Measurements from ENCODE around the gene AP1M1. TPM values are rescaled to one million over a fixed set of nuclear protein-coding genes. Genes with fewer than 3 reads are reported as not detected.

AP1M1 gene
- total RNA-seq, 1 experiment from 2014 or later = 52.8 TPM

DNA sequence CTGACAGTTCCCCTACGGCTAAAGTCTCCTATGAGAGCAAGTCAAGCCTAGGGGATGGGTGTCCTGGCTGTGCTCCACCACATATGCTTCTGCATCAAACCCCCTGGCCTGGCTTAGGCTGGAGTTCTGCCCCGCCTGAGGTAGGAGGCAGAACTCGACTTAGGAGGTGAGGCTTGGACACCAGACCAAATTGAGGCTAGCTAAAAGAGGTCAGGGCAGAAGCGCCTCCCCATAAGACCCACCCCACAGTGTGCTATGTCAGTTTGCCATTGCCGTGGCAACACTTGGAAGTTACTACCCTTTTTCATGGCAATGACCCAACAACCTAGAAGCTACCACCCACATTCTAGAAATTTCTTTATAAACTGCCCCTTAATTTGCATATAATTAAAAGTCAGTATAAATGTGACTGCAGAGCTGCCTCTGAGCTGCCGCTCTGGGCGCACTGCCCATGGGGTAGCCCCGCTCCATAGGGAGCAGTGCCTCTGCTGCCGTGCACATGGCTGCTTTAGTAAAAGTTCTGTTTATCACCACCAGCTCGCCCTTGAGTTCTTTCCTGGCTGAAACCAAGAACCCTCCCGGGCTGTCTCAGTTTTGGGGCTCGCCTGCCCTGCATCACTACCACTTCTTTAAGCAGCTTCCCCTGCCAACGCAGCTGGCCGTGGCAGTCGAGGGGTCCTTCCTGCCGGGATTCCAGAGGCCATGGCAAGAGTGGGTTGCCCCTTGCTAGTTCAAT, 20.2 kb downstream of the AP1M1 start:
- no peak overlapping the region for H3K4me2 ChIP-seq
- H3K4me3 ChIP-seq = no peak overlapping the region
- H3K36me3 ChIP-seq (ENCODE audit: low read depth) = peaks cover 39% of the 10 kb centered on the region
- no peaks in the 10 kb centered on the region for H3K79me2 ChIP-seq (ENCODE audit: low read depth)
- no peaks in the 10 kb centered on the region for H3K9me2 ChIP-seq (ENCODE audit: insufficient read depth)
- H3K27ac ChIP-seq = no peak overlapping the region
- no peaks in the 10 kb centered on the region for H3K27me3 ChIP-seq (ENCODE audit: insufficient read depth, low read depth)
- H3K4me1 ChIP-seq (replicated peaks; ENCODE audit: insufficient read depth) = no peaks in the 10 kb centered on the region
- H4K20me1 ChIP-seq (ENCODE audit: insufficient read depth) = peaks cover 3% of the 10 kb centered on the region
- no peak for DNase-seq
- BruUV-seq (replicated peaks) = no TSS peak
- ChIA-PET CTCF (no interaction called here), POLR2A (ENCODE audit: unreplicated experiment) (no interaction called here)
- no peak for TF ChIP-seq EZH2 (IDR thresholded peaks at IDR 0.05; ENCODE audit: low read depth)
- TF ChIP-seq, protein P1, sequence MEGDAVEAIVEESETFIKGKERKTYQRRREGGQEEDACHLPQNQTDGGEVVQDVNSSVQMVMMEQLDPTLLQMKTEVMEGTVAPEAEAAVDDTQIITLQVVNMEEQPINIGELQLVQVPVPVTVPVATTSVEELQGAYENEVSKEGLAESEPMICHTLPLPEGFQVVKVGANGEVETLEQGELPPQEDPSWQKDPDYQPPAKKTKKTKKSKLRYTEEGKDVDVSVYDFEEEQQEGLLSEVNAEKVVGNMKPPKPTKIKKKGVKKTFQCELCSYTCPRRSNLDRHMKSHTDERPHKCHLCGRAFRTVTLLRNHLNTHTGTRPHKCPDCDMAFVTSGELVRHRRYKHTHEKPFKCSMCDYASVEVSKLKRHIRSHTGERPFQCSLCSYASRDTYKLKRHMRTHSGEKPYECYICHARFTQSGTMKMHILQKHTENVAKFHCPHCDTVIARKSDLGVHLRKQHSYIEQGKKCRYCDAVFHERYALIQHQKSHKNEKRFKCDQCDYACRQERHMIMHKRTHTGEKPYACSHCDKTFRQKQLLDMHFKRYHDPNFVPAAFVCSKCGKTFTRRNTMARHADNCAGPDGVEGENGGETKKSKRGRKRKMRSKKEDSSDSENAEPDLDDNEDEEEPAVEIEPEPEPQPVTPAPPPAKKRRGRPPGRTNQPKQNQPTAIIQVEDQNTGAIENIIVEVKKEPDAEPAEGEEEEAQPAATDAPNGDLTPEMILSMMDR (conservative IDR thresholded peaks at IDR 0.05) = no peak
- intact Hi-C loops (cut with micrococcal nuclease; ENCODE audit: unreplicated experiment) = no loop called here
- peaks cover 33% of the 10 kb centered on the region for H3K9me3 ChIP-seq (ENCODE audit: insufficient read depth, low read depth)
- peaks cover 5% of the 10 kb centered on the region; the same call in 1 of the 2 replicates for H3F3A ChIP-seq (ENCODE audit: insufficient read depth, low read depth)
- no peak overlapping the region for H2AFZ ChIP-seq

DNA sequence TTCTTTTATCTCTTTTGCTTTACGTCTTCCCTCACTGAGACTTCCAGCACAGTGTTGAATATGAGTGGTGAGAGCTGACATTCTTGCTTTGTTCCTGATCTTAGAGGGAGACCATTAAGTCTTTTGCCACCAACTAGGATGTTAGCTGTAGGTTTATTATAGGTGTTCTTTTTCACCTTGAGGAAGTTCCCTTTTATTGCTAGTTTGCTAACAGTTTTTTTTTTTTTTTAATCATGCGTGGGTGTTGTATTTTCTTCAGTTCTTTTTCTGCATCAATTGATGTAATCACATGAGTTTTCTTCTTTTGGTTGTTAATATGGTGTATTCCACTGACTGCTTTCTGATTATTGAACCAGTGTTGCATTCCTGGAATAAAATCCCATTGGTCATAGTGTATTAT, 21.1 kb downstream of the AP1M1 start:
- H3F3A ChIP-seq (ENCODE audit: insufficient read depth, low read depth) = peaks cover 5% of the 10 kb centered on the region; the same call in 1 of the 2 replicates
- H3K27ac ChIP-seq = no peak overlapping the region
- no peak for DNase-seq
- no peaks in the 10 kb centered on the region for H3K4me1 ChIP-seq (replicated peaks; ENCODE audit: insufficient read depth)
- no peak overlapping the region for H2AFZ ChIP-seq
- H3K9me2 ChIP-seq (ENCODE audit: insufficient read depth) = no peaks in the 10 kb centered on the region
- H3K36me3 ChIP-seq (ENCODE audit: low read depth) = peaks cover 41% of the 10 kb centered on the region
- no peak overlapping the region for H3K4me2 ChIP-seq
- H3K9me3 ChIP-seq (ENCODE audit: insufficient read depth, low read depth) = peaks cover 33% of the 10 kb centered on the region
- intact Hi-C loops (cut with micrococcal nuclease; ENCODE audit: unreplicated experiment) = no loop called here
- H4K20me1 ChIP-seq (ENCODE audit: insufficient read depth) = peaks cover under 1% of the 10 kb centered on the region; the same call in 1 of the 2 replicates
- no peak overlapping the region for H3K4me3 ChIP-seq
- no TSS peak for BruUV-seq (replicated peaks)
- POLR2A ChIA-PET (ENCODE audit: unreplicated experiment) = no interaction called here
- no peak for TF ChIP-seq EZH2 (IDR thresholded peaks at IDR 0.05; ENCODE audit: low read depth)
- TF ChIP-seq, protein P1 (conservative IDR thresholded peaks at IDR 0.05) = no peak
- no peaks in the 10 kb centered on the region for H3K27me3 ChIP-seq (ENCODE audit: insufficient read depth, low read depth)
- H3K79me2 ChIP-seq (ENCODE audit: low read depth) = no peaks in the 10 kb centered on the region
- CTCF ChIA-PET = no interaction called here

DNA sequence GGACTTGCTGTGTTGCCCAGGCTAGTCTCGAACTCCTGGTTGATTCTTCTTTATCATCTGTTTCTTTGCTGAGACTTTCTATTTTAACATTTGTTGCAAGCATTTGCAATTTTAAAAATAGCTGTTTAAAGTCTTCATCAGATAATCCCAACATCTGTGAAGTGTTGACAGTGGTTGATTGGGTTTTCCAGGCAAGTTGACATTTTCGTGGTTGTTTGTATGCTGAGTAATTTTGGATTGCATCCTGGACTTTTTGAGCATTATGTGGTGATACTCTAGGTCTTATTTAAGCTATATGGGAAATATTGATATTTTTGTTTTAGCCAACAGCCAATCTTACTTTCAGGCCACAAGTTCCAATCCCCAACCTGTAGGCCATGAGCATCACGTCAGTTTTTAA, 25.1 kb downstream of the AP1M1 start:
- TF ChIP-seq, protein P1 (conservative IDR thresholded peaks at IDR 0.05) = no peak
- no peak for TF ChIP-seq EZH2 (IDR thresholded peaks at IDR 0.05; ENCODE audit: low read depth)
- H3K4me3 ChIP-seq = no peak overlapping the region
- H2AFZ ChIP-seq = no peak overlapping the region
- no peaks in the 10 kb centered on the region for H4K20me1 ChIP-seq (ENCODE audit: insufficient read depth)
- no TSS peak for BruUV-seq (replicated peaks)
- H3K9me3 ChIP-seq (ENCODE audit: insufficient read depth, low read depth) = peaks cover 33% of the 10 kb centered on the region
- ChIA-PET POLR2A (ENCODE audit: unreplicated experiment) (no interaction called here), CTCF (no interaction called here)
- no peaks in the 10 kb centered on the region for H3K79me2 ChIP-seq (ENCODE audit: low read depth)
- no peak overlapping the region for H3K27ac ChIP-seq
- H3K4me2 ChIP-seq = no peak overlapping the region
- DNase-seq = no peak
- intact Hi-C loops (cut with micrococcal nuclease; ENCODE audit: unreplicated experiment) = no loop called here
- peaks cover 5% of the 10 kb centered on the region; the same call in 1 of the 2 replicates for H3F3A ChIP-seq (ENCODE audit: insufficient read depth, low read depth)
- no peaks in the 10 kb centered on the region for H3K9me2 ChIP-seq (ENCODE audit: insufficient read depth)
- no peaks in the 10 kb centered on the region for H3K4me1 ChIP-seq (replicated peaks; ENCODE audit: insufficient read depth)
- H3K36me3 ChIP-seq (ENCODE audit: low read depth) = peaks cover 41% of the 10 kb centered on the region
- no peaks in the 10 kb centered on the region for H3K27me3 ChIP-seq (ENCODE audit: insufficient read depth, low read depth)

All from PC-9 (cell line).